Measurements from ENCODE around the gene DNAJC5. TPM values are rescaled to one million over a fixed set of nuclear protein-coding genes. Genes with fewer than 3 reads are reported as not detected.

DNAJC5 gene
- total and polyA plus RNA-seq, 2 experiments from 2014 or later, result 7.1 to 33.5 TPM

- H3K27me3 ChIP-seq (ENCODE audit: insufficient read depth), result no peaks in the 10 kb centered on the region
- no peaks in the 10 kb centered on the region for H3K9me2 ChIP-seq (ENCODE audit: insufficient read depth)
- Mint-ChIP-seq H3K36me3 (ENCODE audit: low read depth) (peaks cover 30% of the 10 kb centered on the region; the same call in 2 of the 3 replicates), H3K4me3 (no peak overlapping the region), H3K9me3 (no peaks in the 10 kb centered on the region), H3K27ac (no peak overlapping the region), H3K4me1 (peaks cover 16% of the 10 kb centered on the region), H3K27me3 (ENCODE audit: insufficient read depth, low read depth, poor library complexity) (peaks cover 6% of the 10 kb centered on the region)
- no peaks in the 10 kb centered on the region for H3F3A ChIP-seq (replicated peaks; ENCODE audit: low read depth)
- ATAC-seq (no peak), DNase-seq (ENCODE audit: low spot score) (no peak)
- H3K4me2 ChIP-seq, result no peak overlapping the region
- H3K4me3 ChIP-seq, result no peak overlapping the region
- no peaks in the 10 kb centered on the region for H3K36me3 ChIP-seq (ENCODE audit: insufficient read depth)
- no peak overlapping the region for H2AFZ ChIP-seq
- H3K79me2 ChIP-seq (replicated peaks; ENCODE audit: insufficient read depth), result peaks cover 2% of the 10 kb centered on the region; the same call in 1 of the 2 replicates
- H4K20me1 ChIP-seq (replicated peaks; ENCODE audit: insufficient read depth), result no peaks in the 10 kb centered on the region
- H3K4me1 ChIP-seq (ENCODE audit: insufficient read depth), result peaks cover 12% of the 10 kb centered on the region
- TF ChIP-seq REST (IDR thresholded peaks at IDR 0.05; ENCODE audit: unreplicated experiment), result no peak
- no peak for TF ChIP-seq POLR2AphosphoS5 (IDR thresholded peaks at IDR 0.05; ENCODE audit: low read depth)
- no peak for TF ChIP-seq JUNB (IDR thresholded peaks at IDR 0.05; ENCODE audit: unreplicated experiment)
- no peak for TF ChIP-seq STAT1 (IDR thresholded peaks at IDR 0.05; ENCODE audit: unreplicated experiment)
- TF ChIP-seq CREB1 (CRISPR knock-in tag; IDR thresholded peaks at IDR 0.05; ENCODE audit: low read depth), result no peak
- H3K27ac ChIP-seq (ENCODE audit: low read depth), result no peak overlapping the region
Observed at GRCh38 chr20:63963348-63963741, 68.4 kb downstream of the DNAJC5 start.

GRCh38 chr20:63963784-63964301 is 68.9 kb downstream of the DNAJC5 start:
- Histone ChIP-seq H3F3A (replicated peaks; ENCODE audit: low read depth) (no peaks in the 10 kb centered on the region), H3K4me1 (ENCODE audit: insufficient read depth) (peaks cover 12% of the 10 kb centered on the region), H3K9me2 (ENCODE audit: insufficient read depth) (no peaks in the 10 kb centered on the region), H2AFZ (no peak overlapping the region), H3K27me3 (ENCODE audit: insufficient read depth) (no peaks in the 10 kb centered on the region), H3K27ac (ENCODE audit: low read depth) (no peak overlapping the region), H4K20me1 (replicated peaks; ENCODE audit: insufficient read depth) (no peaks in the 10 kb centered on the region), H3K4me2 (no peak overlapping the region), H3K36me3 (ENCODE audit: insufficient read depth) (no peaks in the 10 kb centered on the region), H3K79me2 (replicated peaks; ENCODE audit: insufficient read depth) (peaks cover 7% of the 10 kb centered on the region), H3K4me3 (no peak overlapping the region)
- Mint-ChIP-seq H3K4me3 (no peak overlapping the region), H3K27me3 (ENCODE audit: insufficient read depth, low read depth, poor library complexity) (peaks cover 7% of the 10 kb centered on the region), H3K27ac (no peak overlapping the region), H3K36me3 (ENCODE audit: low read depth) (peaks cover 28% of the 10 kb centered on the region; the same call in 2 of the 3 replicates), H3K4me1 (peaks cover 14% of the 10 kb centered on the region), H3K9me3 (no peaks in the 10 kb centered on the region)
- no peak for DNase-seq (ENCODE audit: low spot score)
- ATAC-seq, result no peak
- no peak for TF ChIP-seq EZH2phosphoT487 (IDR thresholded peaks at IDR 0.05; ENCODE audit: unreplicated experiment)
- no peak for TF ChIP-seq ZNF331 (CRISPR knock-in tag; IDR thresholded peaks at IDR 0.05; ENCODE audit: low read depth)
- no peak for TF ChIP-seq CREB1 (CRISPR knock-in tag; IDR thresholded peaks at IDR 0.05; ENCODE audit: low read depth)
- no peak for TF ChIP-seq ZNF114 (CRISPR knock-in tag; IDR thresholded peaks at IDR 0.05)
- TF ChIP-seq CTCF (conservative IDR thresholded peaks at IDR 0.05; ENCODE audit: low read depth in 2 of 2), result no peak
- no peak for TF ChIP-seq STAT1 (IDR thresholded peaks at IDR 0.05; ENCODE audit: unreplicated experiment)
- TF ChIP-seq POLR2AphosphoS5 (IDR thresholded peaks at IDR 0.05; ENCODE audit: low read depth), result no peak
- TF ChIP-seq ZNF462 (CRISPR knock-in tag; IDR thresholded peaks at IDR 0.05), result no peak
